CD4-positive, alpha-beta T cell treated with Interleukin-12 subunit alpha and Interleukin-12 subunit beta, for 1 hour (primary cell): ENCODE results near the gene KCNK16.

ENCODE experiments used
- DNase-seq: peaks from one replicate; pipeline ENCODE4 v3.0.0-alpha.2; 2020

KCNK16 gene

DNA sequence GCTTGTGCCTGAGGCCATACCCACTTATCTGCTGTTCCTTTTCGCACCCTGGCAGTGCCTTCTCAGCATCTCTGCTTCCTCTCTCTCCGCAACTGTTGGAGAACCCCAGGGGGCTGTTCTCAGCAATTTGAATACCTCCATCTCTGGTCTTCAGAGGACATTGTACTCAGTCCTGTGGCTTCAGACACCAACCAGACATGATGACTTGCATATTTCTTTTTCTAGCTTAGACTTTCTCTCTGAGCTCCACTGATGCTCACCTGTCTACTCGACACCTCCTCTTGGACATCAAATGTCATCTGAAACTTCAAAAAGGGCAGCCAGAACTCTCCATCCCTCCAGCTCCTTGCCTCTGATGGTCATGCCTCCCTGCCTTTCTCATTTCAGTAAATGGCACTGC lies 18.9 kb upstream of the KCNK16 start:
- no peak for DNase-seq

DNA sequence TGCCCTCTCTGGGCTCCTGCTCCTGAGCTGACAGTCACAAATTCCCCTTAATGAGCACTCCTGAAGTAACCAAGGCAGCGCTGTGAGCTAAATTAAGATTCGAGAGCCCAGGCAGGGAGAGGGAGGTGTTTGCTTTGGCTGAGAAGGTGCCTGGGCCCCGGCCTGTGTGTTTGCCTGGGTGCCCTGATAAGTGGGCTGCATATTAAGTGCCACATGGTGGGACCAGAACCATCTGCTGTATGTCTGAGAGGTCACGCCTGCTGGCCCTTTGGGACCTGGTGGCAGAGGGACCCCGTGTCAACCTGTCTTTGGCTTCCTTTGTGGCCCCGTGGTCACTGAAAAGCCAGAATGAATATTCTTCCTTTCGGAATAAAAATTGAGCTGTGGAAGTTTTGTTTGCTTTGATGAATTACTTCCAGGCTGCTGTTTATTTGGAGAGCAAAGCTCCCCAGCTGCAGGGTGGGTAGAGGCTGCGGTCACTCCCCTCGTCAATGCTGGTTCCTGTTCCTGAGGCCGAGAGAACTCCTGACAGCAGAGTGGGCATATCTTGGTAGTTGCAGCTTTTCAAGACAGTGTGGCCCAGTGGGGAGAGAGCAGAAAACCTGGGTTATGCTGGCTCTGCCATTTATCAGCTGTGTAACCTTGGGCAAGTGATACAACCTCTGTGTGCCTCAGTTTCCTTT lies 17.5 kb upstream of the KCNK16 start:
- DNase-seq, result no peak

DNA sequence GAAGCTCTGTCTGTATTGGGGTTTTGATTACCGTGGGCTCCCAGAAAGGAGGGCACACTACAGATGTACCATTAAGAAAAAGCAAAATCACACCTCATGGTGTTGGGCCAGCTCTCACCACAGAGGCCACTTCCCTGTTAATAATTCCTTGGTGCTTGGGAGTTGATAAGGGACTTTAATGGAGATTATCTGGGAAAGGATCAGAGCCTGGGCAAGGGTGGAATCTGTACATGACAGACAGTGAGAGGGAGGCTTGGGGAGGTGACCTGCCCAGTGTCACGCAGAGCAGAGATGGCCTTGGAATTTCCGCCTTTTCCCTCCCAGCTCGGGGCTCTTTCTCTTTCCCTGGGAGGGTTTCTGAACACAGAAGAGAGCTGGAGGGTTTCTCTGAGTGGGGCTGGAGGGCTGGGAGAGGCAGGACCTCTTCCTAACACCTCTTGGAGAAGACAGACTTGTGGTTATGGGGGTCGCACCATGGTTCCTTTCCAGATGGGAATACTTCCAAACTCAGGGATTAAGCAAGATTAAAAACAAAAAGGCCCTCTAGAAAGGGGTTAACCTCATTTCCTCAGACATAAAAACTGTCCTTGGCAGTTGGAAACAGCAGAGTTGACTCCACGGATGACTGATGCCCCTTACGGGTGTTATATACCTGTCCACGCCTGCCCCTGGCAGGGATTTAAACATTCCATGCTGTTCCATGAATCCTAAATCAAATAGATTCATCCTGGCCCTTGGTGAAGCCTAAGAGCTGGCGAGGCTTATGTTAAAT lies 16.8 kb upstream of the KCNK16 start:
- no peak for DNase-seq

DNA sequence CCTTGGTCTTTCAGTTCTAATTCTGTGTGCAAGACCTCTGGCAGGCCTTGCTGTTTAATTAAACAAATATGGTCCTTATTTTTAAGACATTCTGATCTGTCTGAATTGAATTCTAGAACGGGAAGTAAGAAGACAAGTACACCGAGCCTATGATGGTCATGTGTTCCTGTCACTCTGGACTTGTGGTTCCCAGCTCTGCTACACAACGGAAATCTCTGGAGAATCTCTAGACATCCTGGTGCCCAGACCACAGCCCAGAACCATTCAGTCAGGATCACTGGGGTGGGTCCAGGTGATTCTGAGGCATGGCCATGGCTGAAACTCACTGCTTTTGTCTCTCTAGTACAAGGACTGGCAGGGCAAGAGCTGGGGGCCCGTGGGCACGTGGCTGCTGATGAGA lies 15.9 kb upstream of the KCNK16 start:
- no peak for DNase-seq

DNA sequence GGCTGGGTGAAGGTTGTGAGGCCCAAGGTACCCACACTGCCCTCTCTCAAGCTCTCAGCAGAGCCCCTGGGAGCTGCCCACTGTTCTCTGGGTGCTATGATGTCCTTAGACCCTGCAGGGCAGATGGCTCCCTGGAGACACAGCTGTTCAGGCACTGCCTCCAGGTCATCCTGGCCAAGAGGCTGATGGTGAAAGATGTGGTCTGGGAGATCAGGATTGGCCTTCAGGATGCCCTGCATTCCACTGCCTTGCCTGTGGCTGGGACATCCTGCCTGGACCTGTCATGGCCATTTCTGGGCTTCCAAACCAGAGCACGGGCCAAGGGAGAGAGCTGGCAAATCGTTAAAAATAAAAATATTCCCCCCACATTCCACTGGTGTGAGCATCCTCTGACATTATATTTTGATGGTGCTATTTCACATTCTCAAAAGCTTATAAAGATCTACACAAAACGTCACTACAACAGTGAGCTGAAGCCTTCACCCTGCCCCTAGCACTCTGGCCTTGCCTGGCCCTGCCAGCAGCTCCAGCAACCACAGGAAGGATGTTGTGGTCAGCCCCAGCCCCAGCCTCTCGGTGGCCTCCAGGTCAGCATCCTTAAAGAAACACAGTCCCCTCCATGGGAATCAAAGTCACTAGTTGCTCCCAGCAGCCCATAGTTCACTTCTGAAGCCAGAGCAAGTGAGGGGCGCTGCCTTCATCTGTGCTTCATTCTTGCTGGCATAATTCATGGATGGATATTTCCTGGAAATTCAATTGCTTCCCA lies 13.5 kb upstream of the KCNK16 start:
- DNase-seq, result peak; percentile 11

DNA sequence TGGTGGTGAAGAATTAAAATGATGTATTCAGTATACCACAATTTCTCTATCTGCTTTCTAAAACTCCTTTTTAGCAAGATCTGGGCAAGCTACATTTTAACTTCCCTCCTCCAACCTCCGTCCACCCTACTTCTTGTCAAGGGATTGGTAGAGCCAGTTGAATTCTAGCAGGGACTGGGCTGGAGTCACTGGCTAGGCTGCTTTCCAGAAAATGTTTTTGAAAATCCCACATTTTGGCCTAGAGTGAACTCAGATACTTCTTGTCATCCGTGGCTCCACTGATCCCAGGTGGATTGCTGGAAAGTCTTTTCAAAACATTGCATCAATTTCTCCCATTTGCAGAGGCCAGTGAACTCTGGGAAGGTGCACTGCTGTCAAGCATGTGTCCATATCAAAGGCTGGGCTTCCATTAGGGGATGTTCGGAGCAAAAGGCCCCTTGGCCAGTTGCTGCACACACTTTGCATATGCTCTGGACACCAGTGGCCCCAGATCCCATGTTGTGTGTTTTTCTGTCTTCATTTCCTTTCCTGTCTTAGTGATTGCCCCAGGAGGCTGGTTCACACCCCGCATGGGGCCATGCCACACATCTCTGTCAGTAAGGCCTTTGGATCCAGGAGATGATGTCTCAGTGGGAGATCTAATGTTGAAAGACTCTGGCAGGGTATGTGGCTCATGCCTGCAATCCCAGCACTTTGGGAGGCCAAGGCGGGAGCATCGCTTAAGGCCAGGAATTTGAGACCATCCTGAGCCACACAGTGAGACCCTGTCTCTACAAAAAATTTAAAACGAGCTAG lies 11.3 kb upstream of the KCNK16 start:
- DNase-seq, result no peak

DNA sequence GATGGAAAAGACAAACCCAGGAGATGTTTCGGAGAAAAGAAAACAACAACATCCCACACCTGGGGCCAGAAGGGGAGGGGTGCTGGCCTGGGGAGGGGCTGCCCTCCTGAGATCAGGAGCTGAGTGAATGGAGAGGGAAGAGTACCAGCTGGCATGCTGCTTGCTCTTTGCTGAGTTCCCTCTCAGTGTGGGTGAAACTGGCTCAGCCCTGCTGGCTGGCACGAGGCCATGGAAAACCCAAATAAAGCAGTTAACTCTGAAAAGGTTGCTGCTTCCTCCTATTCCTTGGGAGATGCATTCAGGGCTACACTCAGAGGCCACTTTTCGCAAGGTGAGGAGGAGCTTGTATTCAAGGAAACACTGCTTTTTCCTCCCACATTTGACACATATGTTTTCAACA lies 8.0 kb upstream of the KCNK16 start:
- DNase-seq, result no peak

DNA sequence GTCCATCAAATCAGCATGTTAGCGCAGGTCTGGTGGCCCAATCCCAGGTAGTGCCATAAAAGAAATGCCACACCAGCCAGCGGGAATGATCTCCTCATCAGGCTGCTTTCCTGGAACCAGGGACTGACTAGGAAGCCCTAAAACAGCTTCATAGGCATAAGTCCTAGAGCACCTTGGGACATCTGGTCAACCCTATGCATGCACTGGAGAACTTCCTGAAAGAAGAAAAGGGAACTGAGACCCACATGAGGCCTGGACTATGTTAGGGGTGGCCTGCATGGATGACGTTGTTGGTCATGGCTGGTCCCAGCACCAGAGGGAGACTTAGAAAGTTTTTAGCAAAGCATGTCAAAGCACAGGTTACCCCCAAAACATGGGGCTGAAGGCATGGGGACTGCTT lies 7.6 kb upstream of the KCNK16 start:
- DNase-seq, result peak; percentile 4

DNA sequence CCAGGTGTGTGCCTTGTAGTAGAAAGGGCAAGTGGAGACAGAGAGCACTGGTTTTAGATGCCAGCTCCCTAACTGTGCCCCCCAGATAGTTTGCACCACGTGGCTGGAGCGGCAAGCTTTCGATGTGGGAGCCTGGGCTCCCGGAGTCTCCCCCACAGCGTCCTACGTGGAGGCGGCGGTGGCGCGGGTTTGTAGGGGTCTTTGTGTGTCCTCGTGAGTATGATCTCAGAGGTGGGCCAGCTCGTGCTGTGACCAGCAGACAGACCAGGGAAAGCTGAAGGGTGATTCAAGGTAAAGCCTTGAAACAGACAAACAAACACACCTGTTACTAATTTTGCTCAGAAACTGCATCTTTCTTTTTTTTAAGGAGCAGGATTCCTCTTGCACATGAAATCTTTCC lies 5.6 kb upstream of the KCNK16 start:
- no peak for DNase-seq

DNA sequence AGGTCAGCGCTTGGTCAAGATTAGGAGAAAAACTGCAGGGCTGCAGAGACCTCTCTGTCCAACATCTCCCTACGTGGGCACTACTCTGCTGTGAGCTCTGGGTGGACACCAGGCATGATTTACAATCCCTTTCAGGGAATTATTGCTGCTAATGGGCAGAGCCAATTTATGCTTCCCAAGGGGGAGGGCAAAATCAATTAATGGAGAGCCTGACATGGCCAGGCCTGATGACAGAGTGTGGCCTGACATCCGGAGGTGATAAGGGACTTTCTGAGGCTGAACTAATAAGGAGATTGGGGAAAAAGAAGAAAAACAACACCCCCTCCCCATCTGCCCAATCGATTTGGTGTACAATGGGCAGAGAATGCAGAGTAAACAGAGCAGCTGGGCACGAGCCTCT lies 5.0 kb upstream of the KCNK16 start:
- no peak for DNase-seq

DNA sequence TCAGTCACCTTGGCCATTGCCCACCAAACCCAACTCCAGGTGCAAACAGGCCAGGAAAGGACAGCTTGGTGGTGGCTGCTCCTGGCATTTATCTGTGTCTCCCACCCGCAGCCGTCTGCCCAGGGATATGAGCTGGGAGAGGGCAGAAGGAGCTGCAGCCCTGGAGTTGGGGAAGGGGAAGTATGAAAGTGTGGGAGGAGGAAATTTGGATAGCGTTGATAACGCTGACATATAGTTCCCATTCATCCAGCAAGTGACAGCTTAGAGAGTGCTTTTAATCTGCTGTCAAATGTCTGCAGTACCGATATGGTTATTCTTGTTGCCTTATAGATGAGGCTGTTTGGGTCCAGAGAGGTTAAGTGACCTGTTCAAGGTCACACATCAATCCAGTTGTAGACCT lies 741 bp downstream of the KCNK16 start:
- no peak for DNase-seq

DNA sequence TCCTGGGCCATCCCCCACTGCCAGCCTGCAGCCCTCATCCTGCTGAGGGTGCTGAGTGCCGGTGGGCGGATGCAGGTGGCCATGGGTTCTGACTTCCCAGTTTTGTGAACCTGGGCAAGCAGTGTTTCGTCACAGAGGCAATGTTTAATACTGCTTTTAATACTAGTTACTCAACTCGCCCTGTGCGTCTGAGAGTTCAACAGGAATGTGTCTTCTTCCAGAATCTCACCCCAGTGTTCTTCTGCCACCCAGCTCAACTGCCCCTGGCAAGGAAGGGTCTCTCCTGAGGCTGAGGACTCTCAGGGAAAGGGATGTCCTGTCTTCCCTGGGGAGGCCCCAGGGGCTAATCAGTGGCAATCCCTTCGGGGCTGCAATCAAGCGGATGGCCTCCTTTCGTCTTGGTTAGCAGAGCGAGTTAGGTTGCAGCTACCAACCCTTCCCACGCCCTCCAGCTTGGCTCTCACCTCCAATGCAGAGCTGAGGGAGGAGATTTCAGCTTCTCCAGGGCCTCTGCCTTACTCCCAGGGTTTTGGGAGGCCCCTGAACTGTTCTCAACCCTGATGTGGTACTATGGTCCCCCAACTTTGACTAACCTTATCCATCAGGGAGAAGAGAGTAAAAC lies 2.0 kb downstream of the KCNK16 start:
- no peak for DNase-seq

DNA sequence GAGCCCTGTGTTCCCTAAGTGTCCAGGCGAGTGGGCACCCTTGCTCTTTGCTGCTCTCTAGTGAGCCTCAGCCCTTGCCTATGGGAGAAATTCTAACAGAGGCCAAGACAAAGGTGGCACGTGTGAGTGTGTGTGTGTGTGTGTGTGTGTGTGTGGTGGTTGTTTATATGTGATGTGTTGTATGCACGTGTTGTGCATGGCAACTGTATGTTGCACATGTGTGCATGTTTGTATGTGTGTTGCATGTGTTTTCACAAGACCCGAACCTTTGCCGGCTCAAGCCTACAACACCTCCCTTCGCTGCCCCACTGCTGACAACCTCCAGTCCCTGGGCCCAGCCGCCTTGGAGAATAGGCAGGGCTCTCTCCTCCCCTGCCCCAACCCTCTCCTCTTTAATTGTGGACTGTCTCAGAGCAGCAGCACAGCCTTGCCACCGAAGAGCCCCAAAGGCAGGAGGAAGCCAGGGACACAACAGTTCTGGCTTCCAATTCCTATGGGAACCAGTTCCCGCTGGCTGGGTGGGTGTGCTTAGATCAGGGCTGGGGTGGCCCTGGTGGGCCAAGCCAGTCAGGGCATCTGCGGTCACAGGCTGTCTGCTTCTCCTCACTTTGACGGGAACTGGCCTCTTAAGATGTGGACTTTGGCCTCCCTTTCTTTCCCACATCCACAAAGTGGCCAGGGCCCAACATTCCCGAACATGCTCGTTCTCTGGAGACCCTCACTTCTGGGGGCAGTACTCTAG lies 2.7 kb downstream of the KCNK16 start:
- DNase-seq, result no peak

DNA sequence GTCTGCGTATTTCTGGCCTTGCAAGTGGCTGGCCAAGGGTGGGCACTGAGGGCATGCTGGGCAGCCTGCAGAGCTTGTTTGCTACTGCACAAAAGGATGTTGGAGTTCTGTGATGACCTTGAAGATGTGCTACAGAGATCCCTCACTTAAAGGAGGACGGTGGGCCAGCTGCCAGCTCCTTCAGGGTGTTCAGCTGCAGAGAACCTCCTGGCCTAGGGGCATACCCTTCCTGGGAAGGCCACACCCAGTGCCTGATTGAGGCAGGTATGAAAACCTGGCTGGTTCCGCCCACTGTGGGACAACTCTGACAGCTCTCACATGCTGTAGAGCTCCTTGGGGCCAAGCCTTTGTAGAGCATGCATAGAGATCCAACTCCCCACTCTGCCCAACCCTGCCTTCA lies 5.2 kb downstream of the KCNK16 start:
- DNase-seq, result no peak

DNA sequence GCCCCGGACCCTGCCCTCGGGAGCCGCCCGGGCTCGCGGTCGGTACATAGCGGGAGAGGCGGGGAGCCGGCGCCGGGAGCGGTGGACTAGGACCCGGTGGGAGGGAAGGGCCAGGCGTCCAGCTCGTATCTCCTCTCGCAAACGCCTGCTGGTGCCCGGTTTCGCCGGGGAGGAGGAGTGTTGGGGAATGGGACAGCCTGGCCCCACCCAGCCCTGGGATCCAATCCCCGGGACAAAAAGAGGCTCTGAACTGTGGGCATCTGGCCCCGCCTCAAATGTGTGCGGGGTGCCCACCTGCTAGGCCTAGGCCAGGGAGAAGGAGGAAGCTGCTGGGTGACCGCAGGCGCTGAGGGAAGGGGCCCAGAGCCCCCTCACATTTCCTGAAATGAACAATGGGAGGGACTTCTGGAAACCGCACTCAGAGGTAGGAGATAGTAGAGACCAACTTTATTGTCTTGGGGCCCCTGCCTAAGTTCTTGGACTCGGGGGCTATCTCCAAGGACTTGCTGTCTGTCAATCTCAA lies 8.2 kb downstream of the KCNK16 start, which contains the start of gene KCNK17:
KCNK17 (minus strand) TSS at position 147 of the 523 bp plus-strand sequence; CDS start at position 48, 99 bp downstream.
- no peak for DNase-seq

DNA sequence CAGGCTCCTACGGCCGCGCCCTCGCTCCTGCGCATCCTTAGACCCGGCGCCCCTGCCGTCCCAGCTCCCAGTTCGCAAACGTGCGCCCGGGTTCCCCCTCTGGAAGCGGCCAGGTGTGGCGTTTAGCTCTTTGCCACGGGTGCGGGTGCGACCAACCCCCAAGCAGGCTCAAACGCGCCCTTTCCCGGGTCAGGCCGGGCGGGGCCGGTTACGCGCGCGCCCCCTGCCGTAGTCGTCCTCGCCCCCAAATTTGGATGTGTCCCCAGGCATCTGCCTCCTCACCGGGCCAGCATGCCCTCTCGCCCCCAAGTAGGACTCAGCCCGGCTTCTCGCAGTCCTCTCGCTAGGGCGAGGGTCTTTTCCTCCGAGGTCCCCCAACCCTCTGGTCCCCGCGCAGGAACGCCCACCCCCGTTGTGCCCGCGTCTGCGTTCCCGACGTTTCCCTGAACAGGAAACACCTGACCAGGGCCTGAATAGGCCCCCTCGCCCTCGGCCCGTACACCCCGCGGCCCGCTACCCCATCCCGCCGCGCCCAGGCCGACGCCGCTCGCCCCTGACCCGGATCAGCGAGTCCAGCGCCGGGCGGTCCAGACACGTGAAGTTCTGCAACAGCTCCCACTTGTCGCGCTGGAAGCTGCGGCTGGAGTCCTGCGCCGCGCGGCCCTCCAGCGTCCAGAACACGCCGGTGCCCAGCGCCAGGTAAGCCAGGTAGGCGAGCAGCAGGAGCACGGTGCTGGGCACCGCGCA lies 8.8 kb downstream of the KCNK16 start:
- no peak for DNase-seq

DNA sequence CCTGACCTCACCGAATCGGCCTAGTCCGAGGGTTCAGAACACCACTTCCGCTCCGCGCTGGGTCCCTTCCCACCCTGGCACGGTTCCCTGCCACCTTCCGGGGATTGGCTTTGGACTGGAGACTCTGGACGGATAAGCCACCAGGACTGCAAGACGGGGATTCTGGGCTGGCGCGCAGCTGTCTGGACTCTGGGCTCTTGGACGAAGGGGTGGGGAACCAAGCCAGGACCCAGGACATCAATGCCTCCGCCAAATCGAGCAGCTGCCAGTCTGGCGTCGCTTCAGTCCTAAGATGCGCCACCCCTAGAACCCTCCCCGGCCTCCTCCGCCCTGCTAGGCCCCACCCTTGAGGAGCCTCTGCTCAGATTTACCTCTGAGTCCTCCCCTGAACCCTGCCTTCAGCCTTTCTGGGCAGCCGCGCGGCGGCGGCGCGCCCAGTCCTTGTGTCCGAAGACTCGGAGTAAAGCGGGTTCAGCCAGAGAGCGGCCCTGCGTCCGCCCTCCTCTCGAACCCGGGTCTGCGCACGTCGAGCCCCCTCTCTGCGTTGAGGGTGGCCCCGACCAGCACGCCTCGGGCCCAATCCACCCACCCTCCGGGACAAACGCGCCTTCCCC lies 9.5 kb downstream of the KCNK16 start:
- DNase-seq, result no peak

DNA sequence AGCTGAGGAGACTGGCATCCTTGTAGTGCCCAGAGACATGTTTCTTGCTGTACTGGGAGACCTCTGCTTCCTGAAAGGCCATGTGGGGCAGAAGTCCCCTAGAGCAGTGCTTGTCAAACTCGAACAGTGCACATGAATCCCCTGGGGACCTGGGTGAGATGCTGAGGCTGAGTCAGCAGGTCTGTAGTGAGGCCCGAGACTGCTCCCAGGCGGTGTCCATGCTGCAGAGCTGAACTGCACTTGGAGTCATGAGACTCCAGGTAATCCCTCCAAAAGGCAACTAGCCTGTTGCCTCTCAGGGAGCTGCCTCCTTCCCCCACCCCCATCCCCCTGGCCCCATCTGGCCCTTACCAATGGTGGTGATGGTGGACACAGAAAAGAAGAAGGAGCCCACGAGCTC lies 12.0 kb downstream of the KCNK16 start:
- DNase-seq, result no peak

DNA sequence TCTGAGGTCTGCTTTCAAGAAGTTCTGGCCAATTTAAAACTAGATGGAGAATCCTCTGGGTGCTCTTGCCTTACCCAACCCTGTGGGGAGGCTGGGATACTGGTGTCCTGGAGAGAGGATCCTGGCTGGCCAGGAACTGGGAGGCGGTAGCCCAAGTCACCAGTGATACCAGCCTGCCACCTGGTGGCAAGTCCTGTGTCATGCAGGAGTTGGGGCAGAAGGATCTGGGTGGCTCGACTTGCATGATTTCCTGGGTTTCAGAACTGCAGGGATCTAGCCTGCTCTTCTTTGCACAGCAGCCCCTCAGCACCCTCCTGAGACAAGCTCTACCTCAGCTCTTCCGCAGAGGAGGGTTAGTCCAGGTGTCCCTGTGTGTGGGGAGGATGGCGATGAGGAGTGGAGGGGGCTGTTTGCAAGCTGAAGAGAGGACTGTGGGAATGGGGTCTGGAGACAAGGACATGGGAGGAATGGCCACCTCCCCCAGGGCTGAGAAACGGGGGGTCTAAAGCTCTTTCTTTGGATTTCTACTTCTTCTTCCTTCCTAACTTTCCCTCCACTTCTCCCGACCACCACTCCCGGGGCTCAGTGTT lies 12.5 kb downstream of the KCNK16 start:
- peak; percentile 51 for DNase-seq

DNA sequence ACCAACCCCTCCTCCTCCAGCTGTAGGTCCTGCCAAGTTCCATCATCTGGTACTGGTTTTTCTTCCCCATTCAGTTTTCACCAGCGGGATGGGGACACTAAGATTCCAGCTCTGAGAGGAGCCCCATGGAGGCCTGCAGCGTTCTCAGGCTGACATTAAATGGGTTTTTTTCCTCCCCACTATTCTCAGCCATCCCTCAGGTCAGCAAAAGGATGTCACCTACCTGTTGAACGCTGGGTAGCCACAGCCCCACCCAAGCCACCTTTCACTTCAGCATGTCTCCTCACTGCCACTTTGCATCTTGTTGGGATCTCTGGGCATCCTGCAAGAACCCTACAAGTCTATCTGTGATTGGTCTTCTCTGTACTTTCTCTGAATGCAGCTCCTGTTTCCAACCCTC lies 15.0 kb downstream of the KCNK16 start:
- no peak for DNase-seq
